K562 (cell line): ENCODE results near the gene GPR39. TPM values are rescaled to one million over a fixed set of nuclear protein-coding genes. Genes with fewer than 3 reads are reported as not detected.

Experiments used
- ATAC-seq: fragments of 200-7000 bp; cut with Tn5 transposase; 3 replicates; pipeline ENCODE4 v1.9.1; 2020; ENCODE audit warnings: moderate library complexity
- BruUV-seq: library from RNA; stranded (reverse); fragments of 400-500 nt; replicated peaks from 2 replicates; lab custom pipeline; 2021; lab: Mats Ljungman, UMichigan
- CTCF ChIA-PET: fragments of 300-600 bp; formaldehyde crosslinking; extraction: SDS; loops from one replicate; lab custom pipeline; 2021; ENCODE audit warnings: low intra/inter-chr PET ratio; lab: Yijun Ruan, JAX
- POLR2A ChIA-PET: fragments of 300-600, 350-650 bp; sonication (Branson Sonifier 250); formaldehyde crosslinking; extraction: SDS; loops from one replicate; lab custom pipeline; 2021; ENCODE audit warnings: antibody characterized with exemption, inconsistent platforms; lab: Yijun Ruan, JAX
- DNase-seq, 4 experiments: peaks; one replicate each; pipeline versions ENCODE4 v3.0.0 to v3.0.0-alpha.2; 2011 to 2018; ENCODE audit warnings: low spot score in 3 of 4, mixed read lengths in 3 of 4; ENCODE audit errors: extremely low read depth in 1 of 4
- FAIRE-seq: peaks from 2 replicates; lab custom pipeline; 2011; peaks lifted over from hg19 to GRCh38; lab: Jason Lieb, UNC
- H2AFZ ChIP-seq: 2 replicates; pipeline ENCODE4 v1.6.0; 2011; ENCODE audit warnings: low read depth, low read length, control low read depth, inconsistent platforms
- H3K27ac ChIP-seq: fragments of 200-600 bp; 3 replicates; pipeline ENCODE4 v1.8.0; 2011; ENCODE audit warnings: low read depth, mild to moderate bottlenecking, control low read depth, inconsistent platforms, low read length, moderate library complexity, mixed read lengths; ENCODE audit errors: extremely low read depth
- H3K27me3 ChIP-seq, 2 experiments: fragments of 300-600 bp in 1 of 2; 2 replicates in 1 of 2; 3 replicates in 1 of 2; pipeline versions ENCODE4 v1.6.0 to v1.8.0; 2011; ENCODE audit warnings: inconsistent platforms in 2 of 2, low read length in 2 of 2, mild to moderate bottlenecking in 1 of 2, mixed read lengths in 1 of 2, moderate library complexity in 1 of 2; ENCODE audit not compliant: control insufficient read depth in 2 of 2, insufficient read depth in 2 of 2
- H3K36me3 ChIP-seq: fragments of 300-600 bp; 3 replicates; pipeline ENCODE4 v1.8.0; 2011; ENCODE audit warnings: mild to moderate bottlenecking, low read length, inconsistent platforms; ENCODE audit not compliant: control insufficient read depth, insufficient read depth
- H3K4me1 ChIP-seq, 2 experiments: fragments of 200-600 bp in 1 of 2; replicated peaks in 1 of 2; 2 replicates in 1 of 2; 3 replicates in 1 of 2; pipeline versions ENCODE4 v1.5.1 to v1.8.0; 2011; ENCODE audit warnings: inconsistent platforms in 2 of 2, low read length in 2 of 2, mild to moderate bottlenecking in 1 of 2, mixed read lengths in 1 of 2, moderate library complexity in 1 of 2; ENCODE audit not compliant: control insufficient read depth in 2 of 2, insufficient read depth in 2 of 2
- H3K4me2 ChIP-seq: 2 replicates; pipeline ENCODE4 v1.6.1; 2011; ENCODE audit warnings: low read length, control low read depth, inconsistent platforms, mixed read lengths; ENCODE audit not compliant: insufficient read depth
- H3K4me3 ChIP-seq: fragments of 200-600 bp; sonication (generic), shearing (Covaris generic); 2 replicates; pipeline ENCODE4 v1.5.1; 2016; ENCODE audit warnings: control low read depth, inconsistent platforms
- H3K79me2 ChIP-seq: fragments of 200-600 bp; 3 replicates; pipeline ENCODE4 v1.8.0; 2011; ENCODE audit warnings: low read length, inconsistent platforms; ENCODE audit not compliant: control insufficient read depth, insufficient read depth
- H3K9ac ChIP-seq, 2 experiments: 2 replicates each; pipeline versions ENCODE4 v1.6.0 to v1.6.1; 2011; ENCODE audit warnings: low read depth in 2 of 2, low read length in 2 of 2, control low read depth in 1 of 2, inconsistent platforms in 1 of 2, mild to moderate bottlenecking in 1 of 2, mixed read lengths in 1 of 2; ENCODE audit not compliant: insufficient read depth in 1 of 2
- H3K9me1 ChIP-seq: one replicate; pipeline ENCODE4 v1.6.0; 2011; ENCODE audit warnings: inconsistent platforms, mild to moderate bottlenecking, low read length, moderate library complexity; ENCODE audit not compliant: control insufficient read depth, insufficient read depth
- H3K9me3 ChIP-seq: replicated peaks from 2 replicates; pipeline ENCODE4 v1.5.1; 2011; ENCODE audit warnings: low read depth, low read length, inconsistent platforms; ENCODE audit not compliant: control insufficient read depth, insufficient read depth
- H4K20me1 ChIP-seq: replicated peaks from 2 replicates; pipeline ENCODE4 v1.6.1; 2011; ENCODE audit warnings: low read length, inconsistent platforms, mixed read lengths; ENCODE audit not compliant: control insufficient read depth, insufficient read depth
- HEY1 ChIP-seq: fragments of 250-450 bp; sonication (Bioruptor Pico); IDR thresholded peaks from 2 replicates; pipeline ENCODE4 v1.5.0; 2020; ENCODE audit warnings: mild to moderate bottlenecking, moderate library complexity, borderline replicate concordance
- HINFP ChIP-seq: fragments of 450-650 bp; conservative IDR thresholded peaks from 2 replicates; pipeline ENCODE4 v1.6.1; 2016; ENCODE audit warnings: missing genetic modification characterization, low read depth, mild to moderate bottlenecking, control low read depth, missing compliant biosample characterization
- SMARCE1 ChIP-seq: fragments of 450-650 bp; IDR thresholded peaks from 2 replicates; pipeline ENCODE4 v1.7.1; 2016; ENCODE audit warnings: mild to moderate bottlenecking
- ZNF695 ChIP-seq: fragments of 450-650 bp; formaldehyde crosslinking; IDR thresholded peaks from 2 replicates; pipeline ENCODE4 v1.4.0; 2020; ENCODE audit warnings: mild to moderate bottlenecking, moderate library complexity
- WGBS: fragments of 100-300 bp; shearing (Covaris generic); methylation state at CpG from one replicate; pipeline ENCODE4 v1.1.6; 2016; ENCODE audit warnings: low coverage, mixed read lengths; ENCODE audit not compliant: insufficient coverage; ENCODE audit errors: missing lambda C conversion rate; 5-methylcytosine and 5-hydroxymethylcytosine counted together
- in situ Hi-C: fragments of 300-500 bp; cut with MboI; formaldehyde crosslinking; loops from 4 replicates; pipeline ENCODE4 v1.15.0; 2018; ENCODE audit warnings: inconsistent platforms, mixed read lengths
- intact Hi-C: fragments of 100-400 bp; cut with micrococcal nuclease; formaldehyde crosslinking; loops from 2 replicates; pipeline ENCODE4 v1.14.2; 2022
- polyA plus RNA-seq, 8 experiments: library from polyadenylated mRNA; depleted of rRNA in 4 of 8; stranded (reverse) in 5 of 8; unstranded in 3 of 8; fragments of >200 nt; fragmentation: Nextera tagmentation in 2 of 8; fragmentation: Illumina TruSeq in 1 of 8; extraction: Ambion mirVana in 2 of 8; extraction: Trizol in 1 of 8; gene quantifications; 2 replicates each; pipeline versions ENCODE4 v1.2.1 to v1.2.3, GENCODE V29; 2011 to 2014; ENCODE audit warnings: inconsistent platforms in 1 of 8, missing spikeins in 1 of 8
- total RNA-seq, 7 experiments: library from RNA; depleted of rRNA in 6 of 7; stranded (reverse); fragments of >200 nt in 6 of 7; fragmentation: Illumina TruSeq in 2 of 7; extraction: Trizol in 2 of 7; gene quantifications; 2 replicates each; pipeline versions ENCODE4 v1.2.1 to v1.2.3, GENCODE V29; 2011 to 2021; ENCODE audit warnings: low replicate concordance in 1 of 7
- TF ChIP-seq, protein P1 (sequence below): fragments of 450-650 bp; IDR thresholded peaks from 2 replicates; pipeline ENCODE4 v1.6.1; 2017; ENCODE audit warnings: mild to moderate bottlenecking, moderate library complexity

GPR39 gene
- total and polyA plus RNA-seq, 9 of the 15 experiments (the other 6 are each of a cell fraction or from before 2014, with no cell fraction given), result 0.04 TPM; not detected in 8

GRCh38 chr2:132652474-132652873 lies 235.9 kb downstream of the GPR39 start:
- POLR2A ChIA-PET, result no interaction called here
- no peak for FAIRE-seq
- no peak for ATAC-seq

More at GRCh38 chr2:132652474-132652873, 235.9 kb downstream of the GPR39 start:
- no peak overlapping the region for H3K4me2 ChIP-seq
- in situ Hi-C loops, result no loop called here
- H3K27ac ChIP-seq, result no peak overlapping the region
- no peak for DNase-seq
- H3K9me1 ChIP-seq, result no peaks in the 10 kb centered on the region
- no peaks in the 10 kb centered on the region for H3K79me2 ChIP-seq
- no peak overlapping the region for H3K4me3 ChIP-seq
- no peak overlapping the region for H3K9ac ChIP-seq
- TF ChIP-seq HINFP (no peak), SMARCE1 (no peak), HEY1 (CRISPR knock-in tag) (no peak), ZNF695 (CRISPR knock-in tag) (no peak)
- TF ChIP-seq, protein P1, sequence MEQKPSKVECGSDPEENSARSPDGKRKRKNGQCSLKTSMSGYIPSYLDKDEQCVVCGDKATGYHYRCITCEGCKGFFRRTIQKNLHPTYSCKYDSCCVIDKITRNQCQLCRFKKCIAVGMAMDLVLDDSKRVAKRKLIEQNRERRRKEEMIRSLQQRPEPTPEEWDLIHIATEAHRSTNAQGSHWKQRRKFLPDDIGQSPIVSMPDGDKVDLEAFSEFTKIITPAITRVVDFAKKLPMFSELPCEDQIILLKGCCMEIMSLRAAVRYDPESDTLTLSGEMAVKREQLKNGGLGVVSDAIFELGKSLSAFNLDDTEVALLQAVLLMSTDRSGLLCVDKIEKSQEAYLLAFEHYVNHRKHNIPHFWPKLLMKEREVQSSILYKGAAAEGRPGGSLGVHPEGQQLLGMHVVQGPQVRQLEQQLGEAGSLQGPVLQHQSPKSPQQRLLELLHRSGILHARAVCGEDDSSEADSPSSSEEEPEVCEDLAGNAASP, result no peak
- TF ChIP-seq, all 486 proteins: peak for 0
- 0% methylated on average over 8 of the region's 8 CpGs for WGBS
- Histone ChIP-seq H3K36me3 (no peaks in the 10 kb centered on the region), H3K9me3 (no peaks in the 10 kb centered on the region), H4K20me1 (no peaks in the 10 kb centered on the region), H3K27me3 (0 out of 5 replicates have a peak, but pooled peaks cover 0 to 3% of the 10 kb centered on the region in 2 experiments), H3K4me1 (no peaks in the 10 kb centered on the region), H2AFZ (no peak overlapping the region)
- intact Hi-C loops, result no loop called here
- CTCF ChIA-PET, result no interaction called here
- no TSS peak for BruUV-seq
